Activated naive CD4-positive, alpha-beta T cell treated with anti-CD3 and anti-CD28 coated beads, Interleukin-2, amount 50 U/mL, for 24 hours (primary cell): Measurements from ENCODE around the gene PPM1H.

Experiments used
- H3K27ac Mint-ChIP-seq: one replicate; pipeline ENCODE4 v1.8.0; 2021; ENCODE audit warnings: mild to moderate bottlenecking, mixed read lengths
- H3K27me3 Mint-ChIP-seq: one replicate; pipeline ENCODE4 v1.8.0; 2021; ENCODE audit warnings: mixed read lengths
- H3K36me3 Mint-ChIP-seq: one replicate; pipeline ENCODE4 v1.8.0; 2021; ENCODE audit warnings: mixed read lengths
- H3K4me1 Mint-ChIP-seq: one replicate; pipeline ENCODE4 v1.8.0; 2021; ENCODE audit warnings: mixed read lengths
- H3K4me3 Mint-ChIP-seq: one replicate; pipeline ENCODE4 v1.8.0; 2021; ENCODE audit warnings: mild to moderate bottlenecking, mixed read lengths
- H3K9me3 Mint-ChIP-seq: one replicate; pipeline ENCODE4 v1.8.0; 2021; ENCODE audit warnings: mixed read lengths

PPM1H gene

DNA sequence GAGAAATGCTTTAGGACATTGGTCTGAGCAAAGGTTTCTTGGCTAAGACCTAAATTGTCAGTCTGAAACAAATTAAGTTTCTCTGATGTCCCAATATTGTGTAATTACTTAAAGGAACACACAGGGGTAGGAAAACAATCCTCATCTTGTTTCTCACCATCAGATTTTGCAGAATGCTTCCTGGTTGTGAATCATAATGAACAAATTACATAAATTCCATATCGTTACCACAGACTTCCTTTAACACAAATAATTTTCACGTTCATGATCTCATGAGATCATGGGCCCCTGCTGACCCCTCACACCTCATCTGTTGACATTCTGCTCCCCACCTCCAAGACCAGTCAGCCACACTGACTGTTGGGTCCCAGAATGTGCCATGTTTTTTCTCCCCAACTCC lies 274.2 kb downstream of the PPM1H start:
- H3K27ac Mint-ChIP-seq = no peak overlapping the region
- no peaks in the 10 kb centered on the region for H3K9me3 Mint-ChIP-seq
- no peaks in the 10 kb centered on the region for H3K27me3 Mint-ChIP-seq
- no peaks in the 10 kb centered on the region for H3K36me3 Mint-ChIP-seq
- H3K4me1 Mint-ChIP-seq = no peaks in the 10 kb centered on the region
- no peak overlapping the region for H3K4me3 Mint-ChIP-seq

DNA sequence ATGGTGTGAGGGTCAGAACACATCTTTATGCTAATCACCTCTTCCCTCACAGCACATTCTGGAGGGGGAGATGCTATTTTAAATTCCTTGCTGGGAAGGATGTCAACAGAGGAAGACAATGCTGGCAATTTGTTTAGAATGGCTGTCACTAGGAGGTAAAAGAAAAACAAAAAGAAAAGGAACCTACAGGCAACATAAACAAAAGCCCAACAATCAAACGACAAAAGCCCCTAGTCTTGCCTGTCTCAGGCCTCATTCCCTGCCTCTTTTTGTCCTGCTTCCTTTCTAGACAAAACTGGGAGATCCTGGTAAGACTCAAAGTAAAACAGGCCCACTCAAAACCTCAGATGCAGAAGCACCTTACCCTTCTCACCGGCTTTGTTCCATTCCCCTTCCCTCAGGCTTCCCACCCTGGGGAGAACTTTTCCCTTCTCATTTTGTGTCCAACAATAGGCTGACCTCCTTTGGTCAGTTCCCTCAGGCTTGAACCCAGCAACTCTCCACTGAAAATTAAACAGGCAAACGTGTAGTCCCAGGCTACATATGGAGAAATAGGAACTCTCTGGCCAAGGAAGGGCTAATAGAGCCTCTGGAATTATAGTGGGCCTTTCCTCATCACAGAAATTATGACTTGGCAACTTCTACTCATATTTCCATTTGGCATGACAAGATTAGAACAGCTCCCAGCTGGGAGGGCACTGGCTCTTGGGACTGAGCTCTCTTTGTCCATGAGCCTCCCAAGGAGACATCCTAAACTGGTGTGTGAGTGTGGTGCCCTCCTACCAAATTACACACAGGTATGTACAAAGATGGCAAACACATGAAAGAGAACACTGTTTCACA lies 275.3 kb downstream of the PPM1H start:
- Mint-ChIP-seq H3K36me3 (no peaks in the 10 kb centered on the region), H3K27ac (no peak overlapping the region), H3K4me1 (no peaks in the 10 kb centered on the region)

DNA sequence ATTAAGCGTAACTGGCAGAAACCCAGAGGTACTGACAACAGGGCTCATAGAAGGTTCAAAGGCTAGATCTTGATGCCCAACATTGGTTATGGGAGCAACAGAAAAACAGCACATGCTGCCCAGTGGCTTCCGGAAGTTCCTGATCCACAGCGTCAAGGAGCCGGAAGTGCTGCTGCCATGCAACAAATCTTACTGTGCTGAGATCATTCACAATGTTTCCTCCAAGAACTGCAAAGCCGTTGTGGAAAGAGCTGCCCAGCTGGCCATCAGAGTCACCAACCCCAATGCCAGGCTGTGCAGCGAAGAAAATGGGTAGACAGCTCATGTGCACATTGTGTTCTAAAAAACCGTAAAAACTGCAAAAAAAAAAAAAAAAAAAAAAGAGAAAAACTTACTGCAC lies 276.0 kb downstream of the PPM1H start:
- H3K9me3 Mint-ChIP-seq = no peaks in the 10 kb centered on the region
- no peaks in the 10 kb centered on the region for H3K36me3 Mint-ChIP-seq
- H3K27me3 Mint-ChIP-seq = no peaks in the 10 kb centered on the region

More for the DNA sequence above, 275.3 kb downstream of the PPM1H start:
- no peaks in the 10 kb centered on the region for H3K9me3 Mint-ChIP-seq
- H3K27me3 Mint-ChIP-seq = no peaks in the 10 kb centered on the region
- H3K4me3 Mint-ChIP-seq = no peak overlapping the region

DNA sequence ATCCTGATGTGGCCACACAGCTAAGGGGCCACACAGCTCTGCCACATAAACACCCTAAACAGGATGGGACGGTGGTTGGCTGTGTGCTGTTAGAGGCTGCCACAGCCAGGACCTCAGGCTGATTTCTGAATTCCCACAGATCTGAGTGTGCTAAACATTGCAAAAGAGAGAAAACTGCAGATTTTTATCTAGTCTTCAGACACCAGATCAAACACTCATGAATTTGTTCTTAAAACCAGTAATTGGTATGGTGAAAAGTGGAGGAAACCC lies 277.7 kb downstream of the PPM1H start:
- no peak overlapping the region for H3K4me3 Mint-ChIP-seq
- no peak overlapping the region for H3K27ac Mint-ChIP-seq
- no peaks in the 10 kb centered on the region for H3K9me3 Mint-ChIP-seq
- H3K36me3 Mint-ChIP-seq = no peaks in the 10 kb centered on the region
- H3K27me3 Mint-ChIP-seq = no peaks in the 10 kb centered on the region
- H3K4me1 Mint-ChIP-seq = no peaks in the 10 kb centered on the region

More for the DNA sequence above, 276.0 kb downstream of the PPM1H start:
- no peaks in the 10 kb centered on the region for H3K4me1 Mint-ChIP-seq
- no peak overlapping the region for H3K27ac Mint-ChIP-seq
- H3K4me3 Mint-ChIP-seq = no peak overlapping the region

DNA sequence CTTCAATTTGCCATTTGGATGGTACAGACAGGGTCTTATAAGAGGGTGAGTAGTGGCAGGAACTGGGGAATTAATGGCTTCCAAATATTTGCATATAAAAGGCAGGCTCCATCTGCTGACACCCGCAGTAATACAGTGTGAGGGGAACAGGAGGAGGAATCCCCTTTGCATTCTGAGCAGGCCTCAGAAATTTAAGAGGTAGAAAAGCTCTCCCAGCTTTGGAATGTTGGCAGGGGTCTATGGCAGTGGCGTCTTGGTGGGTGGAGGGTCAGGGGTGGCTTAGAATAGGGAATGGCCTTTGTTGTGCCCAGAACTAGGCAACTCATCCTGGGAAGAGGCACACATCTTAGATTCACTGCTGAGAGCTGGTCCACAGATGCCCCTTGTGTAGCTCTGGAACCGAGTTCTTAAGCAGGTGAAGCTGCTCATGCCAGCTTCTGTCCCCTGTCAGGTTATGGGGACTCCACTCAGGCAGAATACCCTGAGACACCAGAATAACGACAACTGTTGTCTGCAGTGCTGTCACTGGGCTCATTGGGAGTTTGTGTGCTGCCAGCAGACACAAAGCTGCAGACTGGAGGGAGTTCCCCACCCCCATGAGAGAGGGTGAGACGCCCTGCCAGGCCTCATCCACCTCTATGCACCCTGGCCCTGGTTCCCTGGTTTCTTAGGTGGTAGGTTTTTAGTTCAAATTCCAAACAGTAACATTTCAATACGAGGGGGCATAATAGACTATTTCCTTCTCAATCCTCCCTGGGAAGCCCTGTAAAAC lies 278.2 kb downstream of the PPM1H start:
- Mint-ChIP-seq H3K27me3 (no peaks in the 10 kb centered on the region), H3K9me3 (no peaks in the 10 kb centered on the region), H3K4me1 (no peaks in the 10 kb centered on the region), H3K4me3 (no peak overlapping the region), H3K36me3 (no peaks in the 10 kb centered on the region), H3K27ac (no peak overlapping the region)

DNA sequence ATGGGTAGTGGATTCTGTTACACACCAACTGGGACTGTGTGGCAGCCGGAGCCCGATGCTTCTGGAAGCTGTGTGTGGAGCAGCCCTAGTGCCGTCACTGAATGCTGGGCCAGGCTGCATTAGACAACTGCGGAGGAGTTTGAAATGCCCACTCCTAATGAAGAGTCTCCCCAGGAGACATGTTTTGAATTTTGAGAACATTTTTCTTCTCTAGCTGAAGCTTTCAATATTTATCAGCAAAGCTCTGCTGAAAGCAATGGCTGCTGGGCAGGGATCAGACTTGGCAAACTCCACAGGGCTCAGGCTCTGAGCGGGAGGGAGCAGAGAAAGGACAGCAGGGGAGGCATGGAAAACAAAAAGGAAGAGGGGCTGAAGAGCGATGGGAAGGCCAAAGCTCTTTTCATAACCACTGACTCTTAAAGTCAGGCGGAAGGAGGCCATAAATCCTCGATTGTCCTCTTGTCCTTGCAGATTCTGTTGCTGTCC lies 279.2 kb downstream of the PPM1H start:
- Mint-ChIP-seq H3K27me3 (no peaks in the 10 kb centered on the region), H3K9me3 (no peaks in the 10 kb centered on the region), H3K4me3 (no peak overlapping the region), H3K27ac (no peak overlapping the region), H3K4me1 (no peaks in the 10 kb centered on the region), H3K36me3 (no peaks in the 10 kb centered on the region)

DNA sequence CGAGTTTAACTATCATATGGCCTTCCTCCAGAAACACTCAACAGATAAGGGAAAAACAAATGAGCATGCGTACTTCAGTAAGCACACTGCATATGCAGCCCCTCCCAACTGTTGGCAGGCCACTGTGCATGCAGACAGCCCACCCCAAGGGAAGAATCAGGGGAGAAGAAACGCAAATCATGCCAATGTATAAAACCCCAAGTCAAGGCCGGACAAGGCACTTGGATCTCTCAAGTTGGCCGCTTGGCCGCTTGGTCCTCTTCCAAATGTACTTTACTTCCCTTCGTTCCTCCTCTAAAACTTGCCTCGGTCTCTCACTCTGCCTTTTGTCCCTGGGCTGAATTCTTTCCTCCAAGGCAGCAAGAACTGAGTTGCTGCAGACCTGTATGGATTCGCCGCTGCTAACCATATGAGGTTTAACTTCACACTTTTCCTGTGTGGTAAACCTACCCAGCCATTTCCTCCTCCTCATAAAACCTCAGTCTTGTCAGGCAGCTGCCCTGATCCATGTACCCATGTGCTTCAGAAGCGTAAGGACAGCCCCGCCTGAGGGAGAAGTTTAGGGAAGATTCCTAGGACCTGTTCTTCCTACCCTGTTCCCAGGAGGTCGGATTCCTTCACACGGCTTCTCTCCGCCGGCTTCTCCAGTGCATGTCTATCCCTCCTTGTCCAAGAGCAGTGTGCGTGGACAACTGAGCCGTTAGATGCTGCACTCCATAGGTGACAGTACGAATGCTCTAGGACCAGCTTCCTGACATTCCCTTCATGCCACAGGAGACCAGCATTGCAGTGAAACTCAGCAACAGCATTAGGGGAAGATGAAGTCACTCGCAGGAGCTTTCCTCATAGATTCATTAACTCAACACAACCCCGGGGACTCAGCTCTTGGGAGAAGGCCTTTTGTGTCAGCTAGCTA lies 280.4 kb downstream of the PPM1H start:
- no peaks in the 10 kb centered on the region for H3K27me3 Mint-ChIP-seq
- no peaks in the 10 kb centered on the region for H3K4me1 Mint-ChIP-seq
- H3K36me3 Mint-ChIP-seq = no peaks in the 10 kb centered on the region
- H3K9me3 Mint-ChIP-seq = no peaks in the 10 kb centered on the region
- no peak overlapping the region for H3K27ac Mint-ChIP-seq
- H3K4me3 Mint-ChIP-seq = no peak overlapping the region

DNA sequence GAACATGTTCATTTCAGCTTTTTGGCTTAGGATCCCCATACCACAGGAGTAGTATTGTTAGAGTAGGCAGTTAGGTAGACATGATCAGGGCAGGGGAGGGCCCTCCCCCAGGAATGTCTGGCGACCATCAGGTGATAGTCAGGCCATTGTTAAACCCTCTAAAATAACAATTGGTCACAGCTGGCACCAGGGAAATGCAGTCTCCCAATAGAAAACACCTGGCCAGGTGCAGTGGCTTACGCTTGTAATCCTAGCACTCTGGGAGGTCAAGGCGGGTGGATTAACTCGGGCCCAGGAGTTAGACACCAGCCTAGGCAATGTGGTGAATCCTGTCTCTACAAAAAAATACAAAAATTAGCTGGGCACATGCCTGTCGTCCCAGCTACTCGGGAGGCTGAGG lies 281.2 kb downstream of the PPM1H start:
- H3K4me3 Mint-ChIP-seq = no peak overlapping the region
- no peaks in the 10 kb centered on the region for H3K9me3 Mint-ChIP-seq
- no peak overlapping the region for H3K27ac Mint-ChIP-seq
- no peaks in the 10 kb centered on the region for H3K36me3 Mint-ChIP-seq
- H3K27me3 Mint-ChIP-seq = no peaks in the 10 kb centered on the region
- H3K4me1 Mint-ChIP-seq = no peaks in the 10 kb centered on the region

DNA sequence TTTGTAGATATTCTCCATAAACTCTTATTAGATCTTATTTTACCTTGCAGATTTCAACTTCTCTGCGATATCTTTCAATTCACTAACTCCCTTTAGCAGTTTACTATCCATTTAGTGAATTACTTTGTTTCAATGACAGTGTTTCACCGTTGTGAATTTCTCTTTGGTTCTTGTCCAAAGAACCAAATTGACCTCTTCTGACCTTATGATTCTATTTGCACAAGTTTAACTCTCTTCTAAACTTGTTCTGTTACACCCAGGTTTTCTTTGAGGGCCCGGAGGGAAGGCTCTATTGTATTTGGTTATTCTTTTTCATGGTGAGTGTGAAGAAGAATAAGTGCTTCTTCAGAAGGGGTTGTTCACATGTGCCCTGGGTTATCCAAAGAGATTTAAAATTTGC lies 281.6 kb downstream of the PPM1H start:
- Mint-ChIP-seq H3K4me3 (no peak overlapping the region), H3K36me3 (no peaks in the 10 kb centered on the region), H3K4me1 (no peaks in the 10 kb centered on the region), H3K27me3 (no peaks in the 10 kb centered on the region), H3K27ac (no peak overlapping the region), H3K9me3 (no peaks in the 10 kb centered on the region)

DNA sequence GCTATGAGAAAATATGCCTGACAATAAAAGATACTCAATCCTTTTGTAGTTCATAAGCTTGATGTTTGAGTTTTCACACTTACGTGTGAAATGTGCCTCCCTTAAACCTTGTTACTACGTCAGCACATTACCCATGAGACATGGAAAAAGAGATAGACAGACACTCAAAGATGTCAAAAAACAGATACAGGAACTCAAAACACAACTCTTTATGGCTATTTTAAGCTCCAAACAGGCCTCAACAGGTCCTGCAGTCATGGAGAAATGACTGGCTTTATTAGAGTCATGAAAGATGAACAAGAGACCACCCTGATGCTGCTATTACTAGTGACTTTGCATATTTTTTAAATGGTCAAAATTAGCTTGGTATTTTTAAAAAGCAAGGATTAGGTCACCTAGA lies 283.8 kb downstream of the PPM1H start:
- Mint-ChIP-seq H3K36me3 (no peaks in the 10 kb centered on the region), H3K9me3 (no peaks in the 10 kb centered on the region), H3K27me3 (no peaks in the 10 kb centered on the region), H3K4me1 (no peaks in the 10 kb centered on the region), H3K4me3 (no peak overlapping the region), H3K27ac (no peak overlapping the region)

DNA sequence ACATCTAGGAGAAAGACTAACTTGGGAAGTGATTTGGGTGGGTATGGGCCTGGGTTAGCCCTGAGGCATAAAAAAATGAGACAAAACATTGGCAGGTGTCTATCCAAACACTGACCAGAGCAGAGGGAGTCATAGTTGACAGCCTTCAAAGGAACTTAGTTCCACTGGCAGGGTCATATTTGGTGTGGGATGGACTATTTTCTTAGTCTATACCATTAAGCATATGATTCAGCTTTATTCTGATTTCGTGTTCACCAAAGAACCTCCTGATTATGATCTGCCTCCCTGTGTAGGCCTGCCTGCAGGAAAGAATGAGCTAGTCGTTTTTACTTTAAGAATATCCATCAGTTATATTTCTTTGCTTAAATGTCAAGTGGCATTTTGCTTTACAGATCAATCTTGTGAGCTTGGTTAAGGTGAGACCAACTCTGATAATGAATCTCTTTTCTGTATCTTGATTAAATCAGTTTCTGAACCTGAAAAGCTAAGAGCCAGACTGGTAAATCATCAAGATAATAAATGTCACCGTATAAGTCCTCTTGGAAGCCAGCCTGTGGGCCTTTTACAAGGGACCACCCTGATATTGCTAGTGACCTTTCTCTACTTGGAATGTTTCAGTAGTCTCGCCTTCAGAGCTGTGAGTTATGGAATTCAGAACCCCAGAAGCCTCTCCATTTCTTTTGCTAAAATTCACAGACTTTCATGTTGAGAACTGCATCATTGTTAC lies 285.4 kb downstream of the PPM1H start:
- Mint-ChIP-seq H3K27ac (no peak overlapping the region), H3K4me3 (no peak overlapping the region), H3K27me3 (no peaks in the 10 kb centered on the region), H3K9me3 (no peaks in the 10 kb centered on the region), H3K4me1 (no peaks in the 10 kb centered on the region), H3K36me3 (no peaks in the 10 kb centered on the region)

DNA sequence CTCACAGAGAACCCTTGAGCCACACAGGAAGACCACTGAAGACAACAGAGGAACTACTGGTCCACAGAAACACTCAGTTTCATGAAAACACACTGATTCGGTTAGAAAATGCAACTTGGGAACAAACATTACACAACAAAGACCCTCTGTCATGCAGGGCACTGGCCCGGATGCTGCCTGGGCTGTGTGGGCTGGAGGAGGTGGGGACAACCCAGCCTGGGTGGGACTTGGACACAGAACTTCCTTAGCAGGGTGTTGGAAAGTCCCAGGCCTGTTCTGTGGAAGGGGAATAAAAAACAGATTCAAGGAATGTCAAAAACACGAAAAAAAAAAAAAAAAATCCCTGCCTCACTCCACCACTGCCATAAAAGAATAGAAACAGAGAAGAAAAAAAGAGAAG lies 287.4 kb downstream of the PPM1H start:
- H3K9me3 Mint-ChIP-seq = no peaks in the 10 kb centered on the region
- H3K36me3 Mint-ChIP-seq = no peaks in the 10 kb centered on the region
- no peaks in the 10 kb centered on the region for H3K4me1 Mint-ChIP-seq
- H3K27me3 Mint-ChIP-seq = no peaks in the 10 kb centered on the region
- no peak overlapping the region for H3K4me3 Mint-ChIP-seq
- no peak overlapping the region for H3K27ac Mint-ChIP-seq

DNA sequence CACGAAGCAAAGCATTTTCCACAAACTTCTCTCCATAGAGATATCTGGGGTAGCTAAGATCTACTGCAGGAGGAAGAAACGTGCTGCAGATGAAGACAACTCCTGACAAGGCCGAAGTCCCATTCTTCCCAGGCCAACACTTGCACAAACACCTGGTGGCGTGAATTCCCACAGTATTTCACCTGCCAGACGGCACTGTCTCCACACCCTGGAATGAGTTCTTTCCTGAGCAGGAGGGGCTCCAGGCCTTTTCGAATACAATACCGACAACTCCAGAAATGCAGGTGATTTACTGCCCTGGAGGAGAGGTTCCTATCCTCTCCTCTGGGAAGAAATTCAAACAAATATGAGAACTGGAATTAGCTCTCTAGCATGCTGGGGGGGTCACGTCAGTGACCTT lies 288.4 kb downstream of the PPM1H start:
- Mint-ChIP-seq H3K9me3 (no peaks in the 10 kb centered on the region), H3K27me3 (no peaks in the 10 kb centered on the region), H3K4me3 (no peak overlapping the region), H3K36me3 (no peaks in the 10 kb centered on the region), H3K27ac (no peak overlapping the region), H3K4me1 (peaks cover 2% of the 10 kb centered on the region)

DNA sequence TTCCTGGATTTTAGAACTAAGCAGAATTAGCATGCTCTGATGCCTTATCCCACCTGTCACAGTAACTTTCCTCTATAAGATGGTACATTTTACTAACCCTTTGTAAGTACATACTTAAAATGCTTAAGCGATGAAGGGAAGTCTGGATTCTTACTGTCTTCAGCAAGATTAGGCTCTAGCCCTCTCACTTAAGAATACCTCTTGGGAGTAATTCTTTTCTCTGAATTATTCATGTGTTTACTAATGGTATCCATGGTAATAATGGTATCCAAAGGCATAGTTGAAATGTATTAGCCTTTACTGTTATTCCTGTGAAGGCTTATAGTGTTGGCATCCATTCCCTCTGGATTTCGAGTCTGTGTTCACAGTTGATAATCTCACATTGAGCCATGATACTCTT lies 291.5 kb downstream of the PPM1H start:
- H3K36me3 Mint-ChIP-seq = no peaks in the 10 kb centered on the region
- no peak overlapping the region for H3K27ac Mint-ChIP-seq
- no peaks in the 10 kb centered on the region for H3K9me3 Mint-ChIP-seq
- no peaks in the 10 kb centered on the region for H3K27me3 Mint-ChIP-seq
- H3K4me1 Mint-ChIP-seq = peaks cover 15% of the 10 kb centered on the region
- no peak overlapping the region for H3K4me3 Mint-ChIP-seq

DNA sequence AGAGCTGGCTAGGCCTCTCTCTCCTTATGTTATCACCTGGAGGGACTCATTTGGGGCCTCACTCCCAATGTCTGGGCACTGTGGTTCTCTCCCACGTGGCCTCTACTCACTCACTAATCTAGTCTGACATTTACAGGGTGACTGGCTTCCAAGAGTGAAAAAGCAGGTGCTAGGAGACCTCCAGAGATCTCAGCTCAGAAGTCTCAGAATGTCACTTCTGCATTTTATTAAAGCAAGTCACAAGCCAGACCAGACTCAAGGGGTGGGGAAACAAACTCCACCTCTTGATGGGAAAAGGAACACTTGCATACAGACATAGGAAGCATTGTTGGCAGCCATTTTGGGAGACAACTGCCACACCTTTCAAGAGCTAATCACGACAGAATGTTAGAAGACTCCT lies 292.5 kb downstream of the PPM1H start:
- Mint-ChIP-seq H3K27me3 (no peaks in the 10 kb centered on the region), H3K36me3 (no peaks in the 10 kb centered on the region), H3K9me3 (no peaks in the 10 kb centered on the region), H3K4me3 (no peak overlapping the region), H3K27ac (no peak overlapping the region), H3K4me1 (peaks cover 15% of the 10 kb centered on the region)
